H9 (cell line): ENCODE measurements around the gene DPF3. TPM values are rescaled to one million over a fixed set of nuclear protein-coding genes. Genes with fewer than 3 reads are reported as not detected.

Experiments
- DNase-seq: peaks from one replicate; pipeline ENCODE4 v3.0.0-alpha.2; 2017
- H2AFZ ChIP-seq: one replicate; pipeline ENCODE4 v1.6.1; 2013; ENCODE audit warnings: mild to moderate bottlenecking, low read length, control low read depth, moderate library complexity
- H2AK5ac ChIP-seq: 2 replicates; pipeline ENCODE4 v1.6.1; 2013; ENCODE audit warnings: low read length, control low read depth, mixed read lengths; ENCODE audit not compliant: insufficient read length
- H2BK120ac ChIP-seq: one replicate; pipeline ENCODE4 v1.6.1; 2013; ENCODE audit warnings: low read depth, mild to moderate bottlenecking, low read length, control low read depth, inconsistent platforms; ENCODE audit not compliant: poor library complexity, severe bottlenecking
- H2BK12ac ChIP-seq: 2 replicates; pipeline ENCODE4 v1.6.1; 2013; ENCODE audit warnings: low read length, control low read depth, mixed read lengths, low read depth; ENCODE audit not compliant: insufficient read length
- H2BK15ac ChIP-seq: 2 replicates; pipeline ENCODE4 v1.6.1; 2013; ENCODE audit warnings: low read depth, low read length, control low read depth
- H2BK20ac ChIP-seq: one replicate; pipeline ENCODE4 v1.6.1; 2013; ENCODE audit warnings: low read depth, mild to moderate bottlenecking, low read length, control low read depth, inconsistent platforms; ENCODE audit not compliant: poor library complexity, severe bottlenecking
- H2BK5ac ChIP-seq: 2 replicates; pipeline ENCODE4 v1.6.1; 2013; ENCODE audit warnings: low read length, control low read depth, mixed read lengths; ENCODE audit not compliant: insufficient read length
- H3K14ac ChIP-seq: 2 replicates; pipeline ENCODE4 v1.6.1; 2013; ENCODE audit warnings: low read length, control low read depth; ENCODE audit not compliant: insufficient read depth
- H3K18ac ChIP-seq: 2 replicates; pipeline ENCODE4 v1.6.1; 2013; ENCODE audit warnings: low read depth, mild to moderate bottlenecking, mixed read lengths, low read length, control low read depth; ENCODE audit not compliant: insufficient read length
- H3K23ac ChIP-seq: 2 replicates; pipeline ENCODE4 v1.6.1; 2013; ENCODE audit warnings: low read length, control low read depth, mixed read lengths, low read depth; ENCODE audit not compliant: insufficient read length
- H3K23me2 ChIP-seq: 2 replicates; pipeline ENCODE4 v1.6.1; 2013; ENCODE audit warnings: low read depth, mild to moderate bottlenecking, mixed read lengths, low read length, control low read depth; ENCODE audit not compliant: insufficient read length, poor library complexity, severe bottlenecking
- H3K27ac ChIP-seq: 2 replicates; pipeline ENCODE4 v1.5.1; 2013; ENCODE audit warnings: low read length, control low read depth, mixed read lengths, low read depth; ENCODE audit not compliant: insufficient read length
- H3K27me3 ChIP-seq: 2 replicates; pipeline ENCODE4 v1.6.1; 2013; ENCODE audit warnings: low read length, control low read depth, inconsistent platforms; ENCODE audit not compliant: insufficient read depth
- H3K4ac ChIP-seq: 2 replicates; pipeline ENCODE4 v1.6.1; 2013; ENCODE audit warnings: low read depth, mild to moderate bottlenecking, control low read depth, inconsistent platforms, low read length, moderate library complexity
- H3K4me1 ChIP-seq: 2 replicates; pipeline ENCODE4 v1.6.1; 2013; ENCODE audit warnings: low read length, control low read depth, inconsistent platforms; ENCODE audit not compliant: insufficient read depth
- H3K4me2 ChIP-seq: 2 replicates; pipeline ENCODE4 v1.6.1; 2013; ENCODE audit warnings: low read length, control low read depth, mixed read lengths; ENCODE audit not compliant: insufficient read length, insufficient read depth
- H3K56ac ChIP-seq: 2 replicates; pipeline ENCODE4 v1.6.1; 2013; ENCODE audit warnings: low read depth, mild to moderate bottlenecking, mixed read lengths, low read length, control low read depth; ENCODE audit not compliant: insufficient read length
- H3K79me1 ChIP-seq: 2 replicates; pipeline ENCODE4 v1.6.1; 2013; ENCODE audit warnings: low read depth, mild to moderate bottlenecking, moderate library complexity, low read length, control low read depth, inconsistent platforms; ENCODE audit not compliant: insufficient read depth, poor library complexity, severe bottlenecking
- H3K79me2 ChIP-seq: 2 replicates; pipeline ENCODE4 v1.6.1; 2013; ENCODE audit warnings: low read length, control low read depth, inconsistent platforms; ENCODE audit not compliant: insufficient read depth
- H3K9ac ChIP-seq: 2 replicates; pipeline ENCODE4 v1.6.1; 2013; ENCODE audit warnings: low read length, control low read depth, mixed read lengths; ENCODE audit not compliant: insufficient read length; ENCODE audit errors: extremely low read depth
- H3K9me3 ChIP-seq: one replicate; pipeline ENCODE4 v1.6.1; 2013; ENCODE audit warnings: low read depth, low read length, inconsistent platforms; ENCODE audit not compliant: control insufficient read depth
- H3T11ph ChIP-seq: one replicate; pipeline ENCODE4 v1.6.1; 2013; ENCODE audit warnings: mild to moderate bottlenecking, low read length, control low read depth, inconsistent platforms
- H4K20me1 ChIP-seq: one replicate; pipeline ENCODE4 v1.6.1; 2013; ENCODE audit not compliant: control insufficient read depth, insufficient read length, insufficient read depth
- H4K5ac ChIP-seq: 2 replicates; pipeline ENCODE4 v1.6.1; 2013; ENCODE audit warnings: low read depth, mild to moderate bottlenecking, mixed read lengths, low read length, control low read depth; ENCODE audit not compliant: insufficient read length
- H4K8ac ChIP-seq: replicated peaks from 2 replicates; pipeline ENCODE4 v1.6.1; 2013; ENCODE audit warnings: low read length, control low read depth, mixed read lengths, low read depth; ENCODE audit not compliant: insufficient read length
- H4K91ac ChIP-seq: 2 replicates; pipeline ENCODE4 v1.6.1; 2013; ENCODE audit warnings: low read depth, mild to moderate bottlenecking, moderate library complexity, mixed read lengths, low read length, control low read depth; ENCODE audit not compliant: insufficient read length
- H3K27ac Mint-ChIP-seq, 3 experiments: 2 replicates in 2 of 3; 3 replicates in 1 of 3; pipeline ENCODE4 v1.8.0; 2020 to 2021; ENCODE audit warnings: mixed read lengths in 3 of 3, mild to moderate bottlenecking in 1 of 3, moderate library complexity in 1 of 3
- H3K27me3 Mint-ChIP-seq: 2 replicates; pipeline ENCODE4 v1.8.0; 2021; ENCODE audit warnings: low read depth, mild to moderate bottlenecking, moderate library complexity, mixed read lengths
- H3K36me3 Mint-ChIP-seq, 3 experiments: 2 replicates in 2 of 3; 3 replicates in 1 of 3; pipeline ENCODE4 v1.8.0; 2020 to 2021; ENCODE audit warnings: low read depth in 3 of 3, mixed read lengths in 3 of 3; ENCODE audit not compliant: insufficient read depth in 1 of 3
- H3K4me1 Mint-ChIP-seq, 2 experiments: 2 replicates each; pipeline ENCODE4 v1.8.0; 2020; ENCODE audit warnings: mixed read lengths in 2 of 2
- H3K4me3 Mint-ChIP-seq, 2 experiments: 2 replicates in 1 of 2; 3 replicates in 1 of 2; pipeline ENCODE4 v1.8.0; 2020 to 2021; ENCODE audit warnings: mild to moderate bottlenecking in 2 of 2, mixed read lengths in 2 of 2, moderate library complexity in 1 of 2
- H3K9me3 Mint-ChIP-seq, 2 experiments: 2 replicates in 1 of 2; 3 replicates in 1 of 2; pipeline ENCODE4 v1.8.0; 2020; ENCODE audit warnings: mild to moderate bottlenecking in 2 of 2, mixed read lengths in 2 of 2, moderate library complexity in 1 of 2
- CTCF ChIP-seq: fragments of 200-600 bp; sonication (generic); conservative IDR thresholded peaks from 3 replicates; pipeline ENCODE4 v1.8.0; 2021; ENCODE audit warnings: antibody characterized with exemption, mild to moderate bottlenecking
- WGBS: extraction: QIAGEN DNeasy Blood & Tissue Kit; methylation state at CpG from one replicate; pipeline ENCODE4 v1.1.7; 2013; ENCODE audit warnings: missing lambda C conversion rate, low lambda C conversion rate, mixed read lengths; ENCODE audit not compliant: insufficient read length; ENCODE audit errors: extremely low coverage; 5-methylcytosine and 5-hydroxymethylcytosine counted together
- total RNA-seq: library from RNA; stranded (reverse); gene quantifications from 2 replicates; pipeline ENCODE4 v1.2.1, GENCODE V29; 2021

Gene DPF3
- total RNA-seq, 1 experiment from 2014 or later, result not detected

GRCh38 chr14:72576258-72576657 lies 317.6 kb downstream of the DPF3 start:
- H4K8ac ChIP-seq, result no peak overlapping the region
- no peak for TF ChIP-seq CTCF
- H3K56ac ChIP-seq, result no peak overlapping the region
- H3K79me1 ChIP-seq, result no peaks in the 10 kb centered on the region
- H2BK120ac ChIP-seq, result no peak overlapping the region
- no peaks in the 10 kb centered on the region for H4K20me1 ChIP-seq
- no peak overlapping the region for H2BK15ac ChIP-seq
- H4K91ac ChIP-seq, result no peak overlapping the region
- Mint-ChIP-seq H3K4me1 (no peaks in the 10 kb centered on the region), H3K4me3 (no peak overlapping the region), H3K27me3 (peaks cover 9% of the 10 kb centered on the region), H3K36me3 (no peaks in the 10 kb centered on the region; a peak in 1 of 7 replicates), H3K27ac (no peak overlapping the region), H3K9me3 (no peaks in the 10 kb centered on the region; a peak in 1 of 5 replicates)
- H3K18ac ChIP-seq, result no peak overlapping the region
- no peak overlapping the region for H3K9ac ChIP-seq
- no peak overlapping the region for H3T11ph ChIP-seq
- H3K4ac ChIP-seq, result no peak overlapping the region
- no peaks in the 10 kb centered on the region for H3K27me3 ChIP-seq
- no peak overlapping the region for H4K5ac ChIP-seq
- WGBS, result no CpG with 5 or more reads among the region's 1 CpG
- no peaks in the 10 kb centered on the region for H3K79me2 ChIP-seq
- no peak for DNase-seq
- H2BK20ac ChIP-seq, result no peak overlapping the region
- no peak overlapping the region for H2BK12ac ChIP-seq
- no peak overlapping the region for H3K23ac ChIP-seq
- no peak overlapping the region for H2BK5ac ChIP-seq
- H3K4me2 ChIP-seq, result no peak overlapping the region
- H2AFZ ChIP-seq, result no peak overlapping the region
- H3K4me1 ChIP-seq, result no peaks in the 10 kb centered on the region
- no peaks in the 10 kb centered on the region for H3K23me2 ChIP-seq
- H2AK5ac ChIP-seq, result no peak overlapping the region
- no peak overlapping the region for H3K14ac ChIP-seq
- H3K9me3 ChIP-seq, result no peaks in the 10 kb centered on the region
- no peak overlapping the region for H3K27ac ChIP-seq
